BLaER1 treated with 17β-estradiol and CSF1 and Interleukin-3, amounts not matched to agents 10 nM and 100 nM (cell line): Measurements from ENCODE around the gene RPF1.
"Not testable (repeated sequence)": the region's sequence is repeated elsewhere in the genome, so short reads cannot be mapped to it uniquely, and the experiment has no call there.

Experiments
- H3K27ac ChIP-seq, 11 experiments: shearing (Covaris generic); formaldehyde crosslinking; 2 replicates each; pipeline ENCODE4 v1.8.1; 2022
- H3K27me3 ChIP-seq, 11 experiments: shearing (Covaris generic); formaldehyde crosslinking; 2 replicates each; pipeline ENCODE4 v1.8.1; 2022
- H3K36me3 ChIP-seq, 11 experiments: shearing (Covaris generic); formaldehyde crosslinking; 2 replicates each; pipeline ENCODE4 v1.8.1; 2022
- H3K4me1 ChIP-seq, 10 experiments: shearing (Covaris generic); formaldehyde crosslinking; 2 replicates each; pipeline ENCODE4 v1.8.1; 2022
- H3K4me2 ChIP-seq, 11 experiments: shearing (Covaris generic); formaldehyde crosslinking; 2 replicates each; pipeline ENCODE4 v1.8.1; 2022
- H3K4me3 ChIP-seq, 10 experiments: shearing (Covaris generic); formaldehyde crosslinking; 2 replicates each; pipeline ENCODE4 v1.8.1; 2022
- H3K9ac ChIP-seq, 11 experiments: shearing (Covaris generic); formaldehyde crosslinking; 2 replicates each; pipeline ENCODE4 v1.8.1; 2022
- H3K9me3 ChIP-seq, 11 experiments: shearing (Covaris generic); formaldehyde crosslinking; replicated peaks in 1 of 11; 2 replicates each; pipeline ENCODE4 v1.8.1; 2022
- H4K20me1 ChIP-seq, 11 experiments: shearing (Covaris generic); formaldehyde crosslinking; 2 replicates each; pipeline ENCODE4 v1.8.1; 2022
- Cebpa-rat ChIP-seq, 11 experiments: shearing (Covaris generic); IDR thresholded peaks; 2 replicates each; pipeline ENCODE4 v1.8.1; 2022

The RPF1 gene

GRCh38 chr1:84504580-84505492 lies 25.8 kb downstream of the RPF1 start:
- TF ChIP-seq Cebpa-rat (IDR thresholded peaks at IDR 0.05) = no peak; a peak in 1 of 22 replicates
- Histone ChIP-seq H3K4me1 (peaks cover 31 to 57% (median 42%) of the 10 kb centered on the region in 10 experiments), H3K36me3 (peaks cover 25 to 49% (median 42%) of the 10 kb centered on the region in 11 experiments), H3K9me3 (peaks cover 10 to 14% (median 12%) of the 10 kb centered on the region in 11 experiments; a peak in 21 of 22 replicates), H3K4me3 (peak overlapping the region; percentile 78 to 96 (median 84)), H3K27me3 (no peaks in the 10 kb centered on the region), H4K20me1 (peaks cover 50 to 58% (median 53%) of the 10 kb centered on the region in 11 experiments), H3K9ac (peak overlapping the region; percentile 87 to 99 (median 97)), H3K27ac (peak overlapping the region; percentile 89 to 98 (median 95)), H3K4me2 (peak overlapping the region; percentile 80 to 94 (median 90))

- H3K27ac ChIP-seq = peak overlapping the region; percentile 89 to 98 (median 95)
- peak overlapping the region; percentile 87 to 99 (median 97) for H3K9ac ChIP-seq
- peaks cover 43 to 51% (median 46%) of the 10 kb centered on the region in 11 experiments for H4K20me1 ChIP-seq
- TF ChIP-seq Cebpa-rat (IDR thresholded peaks at IDR 0.05) = no peak
- H3K4me3 ChIP-seq = peak overlapping the region; percentile 78 to 96 (median 84)
- no peaks in the 10 kb centered on the region for H3K27me3 ChIP-seq
- peaks cover 31 to 52% (median 42%) of the 10 kb centered on the region in 10 experiments for H3K4me1 ChIP-seq
- peaks cover 20 to 42% (median 35%) of the 10 kb centered on the region in 11 experiments; a peak in 20 of 22 replicates for H3K36me3 ChIP-seq
- peaks cover 10 to 21% (median 14%) of the 10 kb centered on the region in 11 experiments; a peak in 21 of 22 replicates for H3K9me3 ChIP-seq
- peak overlapping the region; percentile 80 to 94 (median 90) for H3K4me2 ChIP-seq
Measured at GRCh38 chr1:84505493-84506001, 26.5 kb downstream of the RPF1 start.

- Histone ChIP-seq H3K27me3 (no peaks in the 10 kb centered on the region), H3K36me3 (peaks cover 17 to 36% (median 29%) of the 10 kb centered on the region in 11 experiments; a peak in 20 of 22 replicates), H3K4me2 (peak within 1 kb of the TSS; percentile 80 to 94 (median 90)), H3K27ac (peak within 1 kb of the TSS; percentile 89 to 98 (median 95)), H4K20me1 (peaks cover 37 to 45% (median 40%) of the 10 kb centered on the region in 11 experiments), H3K4me1 (peaks cover 28 to 46% (median 39%) of the 10 kb centered on the region in 10 experiments), H3K4me3 (peak within 1 kb of the TSS; percentile 78 to 96 (median 84)), H3K9ac (peak within 1 kb of the TSS; percentile 87 to 99 (median 97)), H3K9me3 (peaks cover 10 to 21% (median 14%) of the 10 kb centered on the region in 11 experiments; a peak in 21 of 22 replicates)
- TF ChIP-seq Cebpa-rat (IDR thresholded peaks at IDR 0.05) = no peak
Measured at GRCh38 chr1:84506002-84506728, 27.1 kb downstream of the RPF1 start, which contains the start of the genes GNG5 and SPATA1. TSS of gene GNG5 (minus strand) at chr1:84506581. CDS start at chr1:84506091, 490 bp downstream. TSS of gene SPATA1 (plus strand) at chr1:84506386. CDS start at chr1:84516360, 9,974 bp downstream.

- peaks cover 10 to 32% (median 22%) of the 10 kb centered on the region in 11 experiments; a peak in 17 of 22 replicates for H3K36me3 ChIP-seq
- H3K4me3 ChIP-seq = peak overlapping the region; percentile 78 to 96 (median 84)
- peak overlapping the region; percentile 87 to 99 (median 97) for H3K9ac ChIP-seq
- TF ChIP-seq Cebpa-rat (IDR thresholded peaks at IDR 0.05) = no peak
- H3K9me3 ChIP-seq = peaks cover 10 to 21% (median 14%) of the 10 kb centered on the region in 11 experiments; a peak in 21 of 22 replicates
- peak overlapping the region; percentile 63 to 90 (median 79) for H3K4me2 ChIP-seq
- peaks cover 26 to 41% (median 35%) of the 10 kb centered on the region in 10 experiments for H3K4me1 ChIP-seq
- peak overlapping the region; percentile 89 to 98 (median 95) for H3K27ac ChIP-seq
- peaks cover 29 to 38% (median 33%) of the 10 kb centered on the region in 11 experiments for H4K20me1 ChIP-seq
- H3K27me3 ChIP-seq = no peaks in the 10 kb centered on the region
Measured at GRCh38 chr1:84506729-84507453, 27.8 kb downstream of the RPF1 start.

- Histone ChIP-seq H3K36me3 (peaks cover under 1 to 25% (median 13%) of the 10 kb centered on the region in 11 experiments; a peak in 15 of 22 replicates), H3K4me2 (peak overlapping the region; percentile 63 to 90 (median 79); a peak in 21 of 22 replicates), H3K4me3 (peak overlapping the region in 6 of 10 experiments; percentile 81 to 91 (median 86); a peak in 8 of 20 replicates), H3K4me1 (peaks cover 23 to 32% (median 29%) of the 10 kb centered on the region in 10 experiments), H3K9ac (peak overlapping the region in 8 of 11 experiments; percentile 25 to 99 (median 97); a peak in 10 of 22 replicates), H3K9me3 (peaks cover 10 to 21% (median 14%) of the 10 kb centered on the region in 11 experiments; a peak in 21 of 22 replicates), H4K20me1 (peaks cover 20 to 28% (median 23%) of the 10 kb centered on the region in 11 experiments), H3K27ac (peak overlapping the region in 8 of 11 experiments; percentile 89 to 98 (median 96); a peak in 11 of 22 replicates)
- H3K27me3 ChIP-seq = not testable (repeated sequence)
Measured at GRCh38 chr1:84507887-84508286, 28.8 kb downstream of the RPF1 start.

GRCh38 chr1:84508510-84508909 lies 29.4 kb downstream of the RPF1 start:
- Histone ChIP-seq H4K20me1 (peaks cover 13 to 21% (median 17%) of the 10 kb centered on the region in 11 experiments), H3K9me3 (peaks cover 10 to 21% (median 14%) of the 10 kb centered on the region in 11 experiments; a peak in 21 of 22 replicates), H3K27ac (peak overlapping the region in 1 of 11 experiments; percentile 97; a peak in 1 of 22 replicates), H3K9ac (no peak overlapping the region), H3K27me3 (no peaks in the 10 kb centered on the region), H3K36me3 (peaks cover 0 to 19% (median 10%) of the 10 kb centered on the region in 11 experiments; a peak in 12 of 22 replicates), H3K4me1 (peaks cover 16 to 26% (median 22%) of the 10 kb centered on the region in 10 experiments), H3K4me2 (peak overlapping the region in 4 of 11 experiments; percentile 70 to 90 (median 77); a peak in 6 of 22 replicates), H3K4me3 (no peak overlapping the region)
- TF ChIP-seq Cebpa-rat (IDR thresholded peaks at IDR 0.05) = no peak

- no peak for TF ChIP-seq Cebpa-rat (IDR thresholded peaks at IDR 0.05)
- H3K27ac ChIP-seq = no peak overlapping the region
- H3K4me1 ChIP-seq = peaks cover 11 to 21% (median 17%) of the 10 kb centered on the region in 10 experiments
- H3K4me2 ChIP-seq = no peak overlapping the region
- peaks cover 10 to 21% (median 14%) of the 10 kb centered on the region in 11 experiments; a peak in 21 of 22 replicates for H3K9me3 ChIP-seq
- H3K4me3 ChIP-seq = no peak overlapping the region
- H4K20me1 ChIP-seq = peaks cover 8 to 16% (median 11%) of the 10 kb centered on the region in 11 experiments
- peaks cover 0 to 17% (median 9%) of the 10 kb centered on the region in 11 experiments; a peak in 11 of 22 replicates for H3K36me3 ChIP-seq
- no peaks in the 10 kb centered on the region for H3K27me3 ChIP-seq
- H3K9ac ChIP-seq = no peak overlapping the region
Measured at GRCh38 chr1:84509029-84509428, 30.0 kb downstream of the RPF1 start.
